ENCODE results near the gene AKAP6. TPM values are rescaled to one million over a fixed set of nuclear protein-coding genes. Genes with fewer than 3 reads are reported as not detected.

AKAP6 gene
- total RNA-seq, 1 experiment from 2014 or later: 1.1 TPM

GRCh38 chr14:32298346-32298745 lies 30.8 kb upstream of the AKAP6 start:
- no CpG with 5 or more reads among the region's 3 CpGs for WGBS (ENCODE audit: extremely low coverage, insufficient read length, low lambda C conversion rate)
- Histone ChIP-seq H3K18ac (ENCODE audit: insufficient read length, low read depth, low read length) (no peak overlapping the region), H2BK15ac (ENCODE audit: low read depth, low read length) (no peak overlapping the region), H2BK120ac (ENCODE audit: low read depth, low read length, poor library complexity, severe bottlenecking) (no peak overlapping the region), H3K9ac (ENCODE audit: extremely low read depth, insufficient read length, low read length) (no peak overlapping the region), H3K23me2 (ENCODE audit: insufficient read length, low read depth, low read length, poor library complexity, severe bottlenecking) (no peaks in the 10 kb centered on the region), H3K23ac (ENCODE audit: insufficient read length, low read depth, low read length) (no peak overlapping the region), H2BK5ac (ENCODE audit: insufficient read length, low read length) (no peak overlapping the region), H3K56ac (ENCODE audit: insufficient read length, low read depth, low read length) (no peak overlapping the region), H2BK20ac (ENCODE audit: low read depth, low read length, poor library complexity, severe bottlenecking) (no peak overlapping the region), H4K8ac (replicated peaks; ENCODE audit: insufficient read length, low read depth, low read length) (no peak overlapping the region), H2BK12ac (ENCODE audit: insufficient read length, low read depth, low read length) (no peak overlapping the region), H2AK5ac (ENCODE audit: insufficient read length, low read length) (no peak overlapping the region), H3K4me2 (ENCODE audit: insufficient read depth, insufficient read length, low read length) (no peak overlapping the region), H3T11ph (ENCODE audit: low read length) (no peak overlapping the region), H3K27me3 (ENCODE audit: insufficient read depth, low read length) (no peaks in the 10 kb centered on the region), H4K5ac (ENCODE audit: insufficient read length, low read depth, low read length) (no peak overlapping the region), H3K79me1 (ENCODE audit: insufficient read depth, low read depth, low read length, poor library complexity, severe bottlenecking) (no peaks in the 10 kb centered on the region), H3K27ac (ENCODE audit: insufficient read length, low read depth, low read length) (no peak overlapping the region), H3K4ac (ENCODE audit: low read depth, low read length) (no peak overlapping the region), H3K14ac (ENCODE audit: insufficient read depth, low read length) (no peak overlapping the region), H3K4me1 (ENCODE audit: insufficient read depth, low read length) (no peaks in the 10 kb centered on the region), H4K20me1 (ENCODE audit: control insufficient read depth, insufficient read depth, insufficient read length) (no peaks in the 10 kb centered on the region), H3K79me2 (ENCODE audit: insufficient read depth, low read length) (no peaks in the 10 kb centered on the region), H4K91ac (ENCODE audit: insufficient read length, low read depth, low read length) (no peak overlapping the region), H2AFZ (ENCODE audit: low read length) (no peak overlapping the region), H3K9me3 (ENCODE audit: control insufficient read depth, low read depth, low read length) (no peaks in the 10 kb centered on the region)
- no peak for DNase-seq
- Mint-ChIP-seq H3K36me3 (ENCODE audit: insufficient read depth in 1 of 3, low read depth in 3 of 3) (no peaks in the 10 kb centered on the region), H3K27me3 (ENCODE audit: low read depth) (no peaks in the 10 kb centered on the region; the same call in none of the 2 replicates), H3K4me3 (no peak overlapping the region), H3K4me1 (peaks cover 0 to 5% of the 10 kb centered on the region in 2 experiments; a peak in 1 of 4 replicates), H3K27ac (no peak overlapping the region), H3K9me3 (no peaks in the 10 kb centered on the region)
- TF ChIP-seq CTCF (conservative IDR thresholded peaks at IDR 0.05): no peak

All from H9 (cell line).